Vein endothelial cell (primary cell): ENCODE measurements around the gene KRTAP4-1. TPM values are rescaled to one million over a fixed set of nuclear protein-coding genes. Genes with fewer than 3 reads are reported as not detected.

Experiments used
- small RNA-seq: library from RNA; depleted of rRNA; stranded (forward); fragments of <200 nt; gene quantifications from one replicate; pipeline ENCODE3, GENCODE V24; 2012
- total RNA-seq: library from RNA; depleted of rRNA; stranded (reverse); fragments of >200 nt; gene quantifications from 2 replicates; pipeline ENCODE4 v1.2.3, GENCODE V29; 2012

The KRTAP4-1 gene
- total RNA-seq = not detected in 2 replicates

GRCh38 chr17:41184480-41184961 lies at the start of gene KRTAP4-1:
TSS of gene KRTAP4-1 (minus strand) at chr17:41184911. CDS start at chr17:41184854, 57 bp downstream.

DNA sequence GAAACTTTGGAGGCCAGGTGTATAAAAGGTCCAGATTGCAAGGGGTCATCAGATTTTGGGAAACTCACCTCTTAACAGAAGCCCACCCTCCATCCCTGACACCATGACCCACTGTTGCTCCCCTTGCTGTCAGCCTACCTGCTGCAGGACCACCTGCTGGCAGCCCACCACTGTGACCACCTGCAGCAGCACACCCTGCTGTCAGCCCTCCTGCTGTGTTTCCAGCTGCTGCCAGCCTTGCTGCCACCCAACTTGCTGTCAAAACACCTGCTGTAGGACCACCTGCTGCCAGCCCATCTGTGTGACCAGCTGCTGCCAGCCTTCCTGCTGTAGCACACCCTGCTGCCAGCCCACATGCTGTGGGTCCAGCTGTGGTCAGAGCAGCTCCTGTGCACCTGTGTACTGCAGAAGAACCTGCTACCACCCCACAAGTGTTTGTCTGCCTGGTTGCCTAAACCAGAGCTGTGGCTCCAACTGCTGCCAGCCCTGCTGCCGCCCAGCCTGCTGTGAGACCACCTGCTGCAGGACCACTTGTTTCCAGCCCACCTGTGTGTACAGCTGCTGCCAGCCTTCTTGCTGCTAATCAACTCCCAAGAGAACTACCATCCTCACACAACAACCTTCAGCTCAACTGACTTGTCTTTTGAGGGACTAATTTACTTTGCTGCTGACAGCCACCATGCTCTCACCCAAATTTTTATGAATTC lies 47.8 kb upstream of the KRTAP4-1 start, which contains the start of gene KRTAP9-3:
KRTAP9-3 (plus strand) TSS at position 51 of the 707 bp plus-strand sequence; CDS start at position 104, 53 bp downstream.

DNA sequence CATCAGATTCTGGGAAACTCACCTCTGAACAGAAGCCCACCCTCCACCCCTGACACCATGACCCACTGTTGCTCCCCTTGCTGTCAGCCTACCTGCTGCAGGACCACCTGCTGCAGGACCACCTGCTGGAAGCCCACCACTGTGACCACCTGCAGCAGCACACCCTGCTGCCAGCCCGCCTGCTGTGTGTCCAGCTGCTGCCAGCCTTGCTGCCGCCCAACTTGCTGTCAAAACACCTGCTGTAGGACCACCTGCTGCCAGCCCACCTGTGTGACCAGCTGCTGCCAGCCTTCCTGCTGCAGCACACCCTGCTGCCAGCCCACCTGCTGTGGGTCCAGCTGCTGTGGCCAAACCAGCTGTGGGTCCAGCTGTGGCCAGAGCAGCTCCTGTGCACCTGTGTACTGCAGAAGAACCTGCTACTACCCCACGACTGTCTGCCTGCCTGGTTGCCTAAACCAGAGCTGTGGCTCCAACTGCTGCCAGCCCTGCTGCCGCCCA lies 41.9 kb upstream of the KRTAP4-1 start, which contains the start of gene KRTAP9-2:
KRTAP9-2 (plus strand) TSS at position 51 of the 498 bp plus-strand sequence; CDS start at position 58, 7 bp downstream.

GRCh38 chr17:41189837-41190318 lies 5.2 kb upstream of the KRTAP4-1 start, which contains the start of gene KRTAP9-1:
TSS of gene KRTAP9-1 (plus strand) at chr17:41189887. CDS start at chr17:41189887, 0 bp downstream.

GRCh38 chr17:41177727-41178271 lies 6.9 kb downstream of the KRTAP4-1 start, which contains the start of gene KRTAP4-2:
TSS of gene KRTAP4-2 (minus strand) at chr17:41178221. CDS start at chr17:41178164, 57 bp downstream.

GRCh38 chr17:41168121-41168520 lies 16.6 kb downstream of the KRTAP4-1 start, which contains the start of gene KRTAP4-3:
TSS of gene KRTAP4-3 (minus strand) at chr17:41168221. CDS start at chr17:41168172, 49 bp downstream.

DNA sequence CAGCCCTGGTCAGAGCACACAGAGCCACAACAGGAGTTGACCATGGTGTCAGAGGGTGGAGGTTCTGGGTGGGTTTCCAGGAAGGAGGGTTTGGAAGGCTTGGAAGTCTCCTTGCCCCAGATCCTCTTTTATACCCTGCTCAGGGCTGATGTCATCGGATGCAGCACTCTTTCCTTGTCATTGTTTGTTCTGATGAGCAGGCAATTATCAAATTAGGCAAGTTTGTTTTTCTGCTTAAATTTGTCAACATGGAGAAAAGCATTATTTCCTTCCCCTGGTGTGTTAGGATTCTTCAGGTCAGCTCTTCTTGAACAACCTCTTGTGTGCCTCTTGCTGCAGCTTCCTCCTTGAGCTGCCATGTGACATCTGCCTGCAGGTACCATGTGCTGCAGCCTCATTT lies 24.1 kb downstream of the KRTAP4-1 start, which contains the start of gene KRTAP4-4:
KRTAP4-4 (minus strand) TSS at position 101 of the 400 bp plus-strand sequence; CDS start at position 44, 57 bp downstream.

DNA sequence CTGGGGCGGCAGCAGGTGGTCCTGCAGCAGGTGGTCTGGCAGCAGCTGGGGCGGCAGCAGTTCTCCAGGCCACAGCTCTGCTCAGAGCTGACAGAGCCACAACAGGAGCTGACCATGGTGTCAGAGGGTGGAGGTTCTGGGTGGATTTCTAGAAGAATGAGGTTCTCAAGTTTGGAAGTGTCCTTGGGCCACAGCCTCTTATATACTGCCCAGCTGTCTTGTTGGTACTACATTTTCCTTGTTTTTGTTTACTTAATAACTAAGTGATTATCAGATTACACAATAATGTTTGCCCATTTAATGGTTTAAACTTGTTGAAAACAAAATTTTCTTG lies 35.1 kb downstream of the KRTAP4-1 start, which contains the start of gene KRTAP4-5:
KRTAP4-5 (minus strand) TSS at position 174 of the 334 bp plus-strand sequence; CDS start at position 116, 58 bp downstream.

DNA sequence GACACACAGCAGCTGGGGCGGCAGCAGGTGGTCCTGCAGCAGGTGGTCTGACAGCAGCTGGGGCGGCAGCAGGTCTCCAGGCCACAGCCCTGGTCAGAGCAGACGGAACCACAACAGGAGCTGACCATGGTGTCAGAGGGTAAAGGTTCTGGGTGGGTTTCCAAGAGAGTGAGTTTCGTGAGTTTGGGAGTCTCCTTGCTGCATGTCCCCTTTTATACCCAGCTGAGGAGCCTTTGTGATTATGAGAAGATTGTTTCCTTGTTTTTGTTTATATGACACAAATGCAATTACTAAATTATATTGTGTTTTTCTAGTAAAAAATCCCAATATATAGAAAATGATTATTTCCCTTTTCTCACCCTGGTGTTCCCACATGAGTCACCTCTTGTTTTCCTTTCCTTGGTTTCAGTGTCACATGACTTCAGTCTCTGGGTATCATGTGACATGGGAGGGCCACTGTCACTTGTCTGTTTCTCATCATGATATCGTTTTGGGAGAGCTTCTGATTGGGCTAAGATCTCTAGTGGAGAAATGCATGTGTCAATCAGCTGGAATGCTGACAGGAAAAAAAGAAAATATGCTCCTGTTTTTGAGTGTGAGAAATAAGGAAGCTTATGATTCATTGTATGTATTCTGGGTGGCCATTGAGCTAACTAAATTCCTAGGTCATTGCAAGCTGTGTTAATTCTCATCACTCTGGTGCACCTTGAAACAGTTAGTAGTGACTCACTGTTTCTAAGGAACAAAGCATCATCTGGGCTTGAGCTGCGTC lies 44.2 kb downstream of the KRTAP4-1 start, which contains the start of gene KRTAP4-6:
KRTAP4-6 (minus strand) TSS at position 185 of the 772 bp plus-strand sequence; CDS start at position 128, 57 bp downstream.

Small RNA genes within 50 kb of the gene (small RNA-seq; reads per million reads assigned to genes)
- gene KRTAP4-17P = not detected

Other genes starting within 250 kb of the KRTAP4-1 start
- not detected in 2 replicates for gene KRT23, start 247.3 kb downstream of the KRTAP4-1 start, total RNA-seq
- not detected in 2 replicates for gene KRT39, start 218.0 kb downstream of the KRTAP4-1 start, total RNA-seq
- not detected in 2 replicates for gene KRT40, start 200.6 kb downstream of the KRTAP4-1 start, total RNA-seq
- gene KRTAP3-3, start 190.7 kb downstream of the KRTAP4-1 start, total RNA-seq = not detected in 2 replicates
- gene KRTAP3-2, start 185.0 kb downstream of the KRTAP4-1 start, total RNA-seq = not detected in 2 replicates
- not detected in 2 replicates for gene KRTAP3-1, start 175.8 kb downstream of the KRTAP4-1 start, total RNA-seq
- not detected in 2 replicates for gene KRTAP1-5, start 157.7 kb downstream of the KRTAP4-1 start, total RNA-seq
- not detected in 2 replicates for gene KRTAP1-4, start 154.7 kb downstream of the KRTAP4-1 start, total RNA-seq
- gene KRTAP1-3, start 150.0 kb downstream of the KRTAP4-1 start, total RNA-seq = not detected in 2 replicates
- gene KRTAP1-1, start 143.5 kb downstream of the KRTAP4-1 start, total RNA-seq = not detected in 2 replicates
- gene KRTAP2-1, start 137.6 kb downstream of the KRTAP4-1 start, total RNA-seq = not detected in 2 replicates
- gene KRTAP2-2, start 129.7 kb downstream of the KRTAP4-1 start, total RNA-seq = not detected in 2 replicates
- not detected in 2 replicates for gene KRTAP2-3, start 124.8 kb downstream of the KRTAP4-1 start, total RNA-seq
- gene KRTAP2-4, start 119.0 kb downstream of the KRTAP4-1 start, total RNA-seq = not detected in 2 replicates
- gene KRTAP4-7, start 100.8 kb downstream of the KRTAP4-1 start, total RNA-seq = not detected in 2 replicates
- gene KRTAP4-8, start 86.8 kb downstream of the KRTAP4-1 start, total RNA-seq = not detected in 2 replicates
- not detected in 2 replicates for gene KRTAP4-16, start 82.7 kb downstream of the KRTAP4-1 start, total RNA-seq
- gene KRTAP4-9, start 79.5 kb downstream of the KRTAP4-1 start, total RNA-seq = not detected in 2 replicates
- gene KRTAP4-11, start 66.5 kb downstream of the KRTAP4-1 start, total RNA-seq = not detected in 2 replicates
- gene KRTAP4-12, start 60.7 kb downstream of the KRTAP4-1 start, total RNA-seq = not detected in 2 replicates
- not detected in 2 replicates for gene KRTAP4-6, start 44.4 kb downstream of the KRTAP4-1 start, total RNA-seq
- gene KRTAP4-5, start 35.1 kb downstream of the KRTAP4-1 start, total RNA-seq = not detected in 2 replicates
- not detected in 2 replicates for gene KRTAP4-4, start 24.2 kb downstream of the KRTAP4-1 start, total RNA-seq
- not detected in 2 replicates for gene KRTAP4-3, start 16.7 kb downstream of the KRTAP4-1 start, total RNA-seq
- gene KRTAP4-2, start 6.7 kb downstream of the KRTAP4-1 start, total RNA-seq = not detected in 2 replicates
- gene KRTAP9-1, start 5.0 kb upstream of the KRTAP4-1 start, total RNA-seq = not detected in 2 replicates
- gene KRTAP9-2, start 41.7 kb upstream of the KRTAP4-1 start, total RNA-seq = not detected in 2 replicates
- gene KRTAP9-3, start 47.5 kb upstream of the KRTAP4-1 start, total RNA-seq = not detected in 2 replicates
- gene KRTAP9-8, start 53.1 kb upstream of the KRTAP4-1 start, total RNA-seq = not detected in 2 replicates
- not detected in 2 replicates for gene KRTAP9-4, start 64.8 kb upstream of the KRTAP4-1 start, total RNA-seq
- not detected in 2 replicates for gene KRTAP9-9, start 70.5 kb upstream of the KRTAP4-1 start, total RNA-seq
- not detected in 2 replicates for gene KRTAP9-6, start 80.5 kb upstream of the KRTAP4-1 start, total RNA-seq
- gene KRTAP9-7, start 90.8 kb upstream of the KRTAP4-1 start, total RNA-seq = not detected in 2 replicates
- not detected in 2 replicates for gene KRTAP29-1, start 117.9 kb upstream of the KRTAP4-1 start, total RNA-seq
- gene KRTAP16-1, start 124.4 kb upstream of the KRTAP4-1 start, total RNA-seq = not detected in 2 replicates
- gene KRTAP17-1, start 130.8 kb upstream of the KRTAP4-1 start, total RNA-seq = not detected in 2 replicates
- not detected in 2 replicates for gene KRT33A, start 165.9 kb upstream of the KRTAP4-1 start, total RNA-seq
- not detected in 2 replicates for gene KRT33B, start 184.9 kb upstream of the KRTAP4-1 start, total RNA-seq
- gene KRT34, start 197.4 kb upstream of the KRTAP4-1 start, total RNA-seq = not detected in 2 replicates
- not detected in 2 replicates for gene KRT31, start 212.7 kb upstream of the KRTAP4-1 start, total RNA-seq
- gene KRT37, start 239.7 kb upstream of the KRTAP4-1 start, total RNA-seq = not detected in 2 replicates